ENCODE data around the gene MARK2. TPM values are rescaled to one million over a fixed set of nuclear protein-coding genes. Genes with fewer than 3 reads are reported as not detected.
"Not testable (repeated sequence)": the region's sequence is repeated elsewhere in the genome, so short reads cannot be mapped to it uniquely, and the experiment has no call there.

The MARK2 gene
- 10.8 TPM for polyA plus RNA-seq (2012; ENCODE audit: missing spikeins)

- FAIRE-seq (peak; percentile 99), DNase-seq (ENCODE audit: insufficient read length) (peak; percentile 74)
- TF ChIP-seq POLR2AphosphoS5 (IDR thresholded peaks at IDR 0.05; ENCODE audit: low read depth, low read length) (no peak), POLR2A (IDR thresholded peaks at IDR 0.05; ENCODE audit: low read depth, low read length) (peak; percentile 50; the same call in 1 of the 2 replicates)
Observed at GRCh38 chr11:63838678-63839507, at the start of gene MARK2. TSS of gene MARK2 (plus strand) at chr11:63839110. CDS start at chr11:63839507, 397 bp downstream.

DNA sequence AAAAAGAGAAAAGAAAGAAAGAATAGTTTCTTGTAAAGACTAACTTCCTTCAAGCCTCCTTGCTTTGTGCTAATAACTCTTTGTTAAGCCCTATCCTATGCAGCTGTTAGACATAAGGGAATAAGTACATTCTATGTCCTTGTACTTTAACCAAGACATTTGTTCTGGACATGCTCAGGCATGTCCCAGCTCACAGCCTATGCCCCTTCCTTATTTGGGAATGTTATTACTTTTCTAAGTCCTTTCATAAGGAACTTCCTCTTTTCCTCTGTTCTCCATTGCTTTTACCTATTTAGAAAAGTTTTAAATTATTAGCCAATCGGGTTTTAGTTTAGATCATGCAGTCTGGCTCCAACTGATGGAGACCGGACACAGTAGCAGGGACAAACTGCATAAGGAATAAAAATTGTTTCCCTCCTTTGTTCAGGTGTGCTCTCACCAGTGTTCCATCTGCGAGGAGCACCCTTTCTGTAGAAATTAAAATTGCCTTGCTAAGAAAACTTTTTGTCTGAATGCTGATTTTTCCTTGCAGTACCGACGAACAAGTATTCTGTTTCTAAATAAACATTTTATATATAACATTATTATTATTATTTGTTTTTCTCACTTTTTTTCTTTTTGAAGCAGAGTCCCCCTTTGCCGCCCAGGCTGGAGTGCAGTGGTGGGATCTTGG lies 47.3 kb upstream of the MARK2 start:
- DNase-seq (ENCODE audit: insufficient read length), result no peak
- TF ChIP-seq POLR2AphosphoS5 (IDR thresholded peaks at IDR 0.05; ENCODE audit: low read depth, low read length), result no peak
- no peak for TF ChIP-seq TAF1 (IDR thresholded peaks at IDR 0.05; ENCODE audit: borderline replicate concordance, low read depth, low read length)
- no peak for TF ChIP-seq POLR2A (IDR thresholded peaks at IDR 0.05; ENCODE audit: low read depth, low read length)
- no peak for FAIRE-seq

GRCh38 chr11:63793161-63793560 lies 45.7 kb upstream of the MARK2 start:
- DNase-seq (ENCODE audit: insufficient read length) (no peak), FAIRE-seq (no peak)
- no peak for TF ChIP-seq POLR2A (IDR thresholded peaks at IDR 0.05; ENCODE audit: low read depth, low read length)
- no peak for TF ChIP-seq TAF1 (IDR thresholded peaks at IDR 0.05; ENCODE audit: borderline replicate concordance, low read depth, low read length)
- no peak for TF ChIP-seq POLR2AphosphoS5 (IDR thresholded peaks at IDR 0.05; ENCODE audit: low read depth, low read length)

- DNase-seq (ENCODE audit: insufficient read length) (no peak), FAIRE-seq (no peak)
- TF ChIP-seq POLR2A (IDR thresholded peaks at IDR 0.05; ENCODE audit: low read depth, low read length) (no peak), POLR2AphosphoS5 (IDR thresholded peaks at IDR 0.05; ENCODE audit: low read depth, low read length) (no peak), TAF1 (IDR thresholded peaks at IDR 0.05; ENCODE audit: borderline replicate concordance, low read depth, low read length) (no peak)
Observed at GRCh38 chr11:63795066-63795465, 43.8 kb upstream of the MARK2 start.

DNA sequence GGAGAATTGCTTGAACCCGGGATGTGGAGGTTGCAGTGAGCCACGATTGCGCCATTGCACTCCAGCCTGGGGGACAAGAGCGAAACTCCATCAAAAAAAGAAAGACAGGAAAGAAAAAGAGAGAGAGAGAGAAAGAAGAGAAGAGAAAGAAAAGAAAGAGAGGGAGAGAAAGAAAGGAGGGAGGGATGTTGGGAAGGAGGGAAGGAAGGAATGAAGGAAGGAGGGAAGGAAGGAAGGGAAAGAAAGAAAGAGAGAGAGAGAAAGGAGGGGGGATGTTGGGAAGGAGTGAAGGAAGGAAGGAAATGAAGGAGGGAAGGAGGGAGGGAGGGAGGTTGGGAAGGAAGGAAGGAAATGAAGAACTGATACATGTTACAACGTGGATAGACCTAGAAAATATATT lies 38.0 kb upstream of the MARK2 start:
- FAIRE-seq, result no peak
- TF ChIP-seq POLR2A (IDR thresholded peaks at IDR 0.05; ENCODE audit: low read depth, low read length) (no peak), TAF1 (IDR thresholded peaks at IDR 0.05; ENCODE audit: borderline replicate concordance, low read depth, low read length) (no peak), POLR2AphosphoS5 (IDR thresholded peaks at IDR 0.05; ENCODE audit: low read depth, low read length) (no peak)
- no peak for DNase-seq (ENCODE audit: insufficient read length)

GRCh38 chr11:63802637-63803414 lies 36.1 kb upstream of the MARK2 start:
- no peak for TF ChIP-seq POLR2A (IDR thresholded peaks at IDR 0.05; ENCODE audit: low read depth, low read length)
- TF ChIP-seq POLR2AphosphoS5 (IDR thresholded peaks at IDR 0.05; ENCODE audit: low read depth, low read length), result no peak
- no peak for TF ChIP-seq TAF1 (IDR thresholded peaks at IDR 0.05; ENCODE audit: borderline replicate concordance, low read depth, low read length)
- no peak for FAIRE-seq
- DNase-seq (ENCODE audit: insufficient read length), result no peak

DNA sequence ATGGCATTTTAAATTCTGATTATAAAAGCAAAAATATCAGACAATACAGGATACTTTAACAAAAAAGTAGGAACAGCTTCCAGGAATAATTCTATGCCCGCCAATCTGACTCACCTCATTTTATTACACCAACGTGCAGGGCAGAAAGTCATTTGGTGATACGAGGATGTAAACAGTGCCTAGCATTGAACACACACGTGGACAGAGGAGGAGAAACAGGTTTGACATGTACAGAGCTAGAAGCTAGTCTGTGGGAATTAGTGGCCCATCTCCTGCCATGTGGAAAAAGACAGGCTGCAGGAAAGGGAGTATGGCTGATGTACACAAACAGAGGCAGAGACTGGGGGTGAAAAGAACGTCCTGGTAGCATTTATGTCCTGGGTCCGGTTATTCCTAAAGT lies 34.7 kb upstream of the MARK2 start:
- DNase-seq (ENCODE audit: insufficient read length) (no peak), FAIRE-seq (no peak)
- no peak for TF ChIP-seq TAF1 (IDR thresholded peaks at IDR 0.05; ENCODE audit: borderline replicate concordance, low read depth, low read length)
- no peak for TF ChIP-seq POLR2AphosphoS5 (IDR thresholded peaks at IDR 0.05; ENCODE audit: low read depth, low read length)
- TF ChIP-seq POLR2A (IDR thresholded peaks at IDR 0.05; ENCODE audit: low read depth, low read length), result no peak

GRCh38 chr11:63805844-63806415 lies 33.0 kb upstream of the MARK2 start:
- TF ChIP-seq TAF1 (IDR thresholded peaks at IDR 0.05; ENCODE audit: borderline replicate concordance, low read depth, low read length) (no peak), POLR2AphosphoS5 (IDR thresholded peaks at IDR 0.05; ENCODE audit: low read depth, low read length) (no peak), POLR2A (IDR thresholded peaks at IDR 0.05; ENCODE audit: low read depth, low read length) (no peak)
- FAIRE-seq (no peak), DNase-seq (ENCODE audit: insufficient read length) (no peak)

DNA sequence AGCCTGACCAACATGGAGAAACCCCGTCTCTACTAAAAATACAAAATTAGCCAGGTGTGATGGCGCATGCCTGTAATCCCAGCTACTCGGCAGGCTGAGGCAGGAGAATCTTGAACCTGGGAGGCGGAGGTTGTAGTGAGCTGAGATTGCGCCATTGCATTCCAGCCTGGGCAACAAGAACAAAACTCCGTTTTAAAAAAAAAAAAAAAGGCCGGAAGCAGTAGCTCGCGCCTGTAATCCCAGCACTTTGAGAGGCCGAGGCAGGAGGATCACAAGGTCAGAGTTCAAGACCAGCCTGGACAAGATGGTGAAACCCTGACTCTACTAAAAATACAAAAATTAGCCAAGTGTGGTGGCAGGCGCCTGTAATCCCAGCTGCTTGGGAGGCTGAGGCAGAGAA lies 28.5 kb upstream of the MARK2 start:
- not testable (repeated sequence) for FAIRE-seq; DNase-seq (ENCODE audit: insufficient read length)

DNA sequence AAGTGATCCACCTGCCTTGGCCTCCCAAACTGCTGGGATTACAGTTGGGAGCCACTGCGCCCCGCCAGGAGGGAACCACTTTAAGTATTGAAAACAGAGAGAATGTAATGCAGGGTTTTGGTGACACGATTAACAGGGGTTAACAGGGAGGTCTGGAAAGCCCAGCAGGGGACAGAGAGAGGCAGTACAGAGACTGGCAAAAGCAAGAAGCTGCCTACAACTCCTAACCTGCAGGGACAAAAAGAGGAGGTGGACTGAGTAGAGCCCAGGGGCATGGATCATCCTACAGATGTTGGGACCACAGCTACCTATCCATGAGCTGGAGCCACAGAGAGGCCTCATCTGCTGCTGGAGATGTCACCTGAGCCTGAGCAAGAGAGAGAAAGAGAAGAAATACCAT lies 27.4 kb upstream of the MARK2 start:
- DNase-seq (ENCODE audit: insufficient read length), result no peak
- TF ChIP-seq POLR2AphosphoS5 (IDR thresholded peaks at IDR 0.05; ENCODE audit: low read depth, low read length) (no peak), POLR2A (IDR thresholded peaks at IDR 0.05; ENCODE audit: low read depth, low read length) (no peak), TAF1 (IDR thresholded peaks at IDR 0.05; ENCODE audit: borderline replicate concordance, low read depth, low read length) (no peak)
- no peak for FAIRE-seq

GRCh38 chr11:63813035-63813562 lies 25.8 kb upstream of the MARK2 start, which contains the start of gene SPINDOC:
TSS of gene SPINDOC (plus strand) at chr11:63813456. CDS start at chr11:63813687, 231 bp downstream.
- peak; percentile 96 for FAIRE-seq
- DNase-seq (ENCODE audit: insufficient read length), result peak; percentile 93
- TF ChIP-seq POLR2AphosphoS5 (IDR thresholded peaks at IDR 0.05; ENCODE audit: low read depth, low read length) (no peak), POLR2A (IDR thresholded peaks at IDR 0.05; ENCODE audit: low read depth, low read length) (peak; percentile 79; the same call in 1 of the 2 replicates), TAF1 (IDR thresholded peaks at IDR 0.05; ENCODE audit: borderline replicate concordance, low read depth, low read length) (0 out of 2 replicates have a peak, but pooled peaks have one; percentile 25)
